ENCODE measurements around the gene ATP11A. TPM values are rescaled to one million over a fixed set of nuclear protein-coding genes. Genes with fewer than 3 reads are reported as not detected.

Gene ATP11A
- total and polyA plus RNA-seq, 2 experiments from 2014 or later: 4.9 to 5.0 TPM

DNA sequence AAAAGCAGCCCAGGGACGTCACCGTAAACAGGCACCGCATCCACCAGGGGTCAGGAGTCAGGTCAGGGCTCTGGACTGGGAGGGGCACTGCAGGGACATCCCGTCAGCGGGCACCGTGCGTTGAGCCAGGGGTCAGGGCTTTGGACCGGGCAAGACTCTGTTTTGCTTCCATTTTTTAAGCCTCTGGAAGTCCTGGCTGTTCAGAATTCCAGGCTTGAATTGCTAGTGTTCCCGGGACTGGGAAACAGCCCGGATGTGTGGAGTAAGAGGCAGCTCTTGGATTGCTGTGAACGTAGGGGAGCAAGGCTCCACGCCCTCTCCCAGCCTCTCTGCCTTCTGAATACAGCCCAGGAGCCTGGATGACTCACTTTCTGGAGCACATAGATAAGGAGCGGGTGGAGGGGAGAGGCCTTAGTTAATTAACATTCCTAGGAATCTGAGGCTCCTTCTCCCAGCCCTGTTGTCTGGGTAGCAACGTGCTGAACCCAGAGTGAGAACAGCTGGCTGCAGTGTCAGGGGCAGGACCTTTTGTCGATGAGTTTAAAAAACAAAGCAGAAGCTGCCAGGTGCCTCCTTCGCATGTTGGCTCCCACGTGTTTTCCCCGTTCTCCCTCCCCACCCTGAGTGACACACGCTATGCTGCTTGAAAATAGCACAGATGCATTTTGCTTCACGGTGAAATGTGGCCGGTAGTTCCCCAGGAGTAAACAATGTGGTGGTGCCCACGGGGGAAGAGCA, 21.9 kb downstream of the ATP11A start:
- Histone ChIP-seq H3K4me2 (ENCODE audit: unreplicated experiment) (peak overlapping the region; percentile 63), H3K27me3 (replicated peaks; ENCODE audit: insufficient read depth) (no peaks in the 10 kb centered on the region), H3K9me2 (ENCODE audit: insufficient read depth) (no peaks in the 10 kb centered on the region), H3K79me2 (ENCODE audit: insufficient read depth) (no peaks in the 10 kb centered on the region), H3K36me3 (ENCODE audit: low read depth) (no peaks in the 10 kb centered on the region), H3K9me3 (ENCODE audit: low read depth) (no peaks in the 10 kb centered on the region), H3K9ac (peak overlapping the region; percentile 70), H3K4me1 (ENCODE audit: insufficient read depth) (peaks cover 9% of the 10 kb centered on the region; the same call in 1 of the 2 replicates), H3K4me3 (peak overlapping the region; percentile 61), H3K27ac (peak overlapping the region; percentile 74), H2AFZ (peak overlapping the region; percentile 67), H4K20me1 (ENCODE audit: insufficient read depth) (no peaks in the 10 kb centered on the region), H3F3A (ENCODE audit: insufficient read depth) (no peaks in the 10 kb centered on the region)
- no peak for TF ChIP-seq EZH2phosphoT487 (IDR thresholded peaks at IDR 0.05; ENCODE audit: insufficient read depth, low read depth)
- no peak for TF ChIP-seq EZH2 (IDR thresholded peaks at IDR 0.05; ENCODE audit: insufficient read depth, poor library complexity, severe bottlenecking)
- peak; percentile 98 for DNase-seq
- in situ Hi-C loops (cut with MboI): no loop called here
- WGBS, 2 experiments (ENCODE audit: low coverage in 1 of 2, low lambda C conversion rate in 2 of 2, missing lambda C conversion rate in 2 of 2): 2 to 4% methylated on average over 22 of the region's 22 CpGs

DNA sequence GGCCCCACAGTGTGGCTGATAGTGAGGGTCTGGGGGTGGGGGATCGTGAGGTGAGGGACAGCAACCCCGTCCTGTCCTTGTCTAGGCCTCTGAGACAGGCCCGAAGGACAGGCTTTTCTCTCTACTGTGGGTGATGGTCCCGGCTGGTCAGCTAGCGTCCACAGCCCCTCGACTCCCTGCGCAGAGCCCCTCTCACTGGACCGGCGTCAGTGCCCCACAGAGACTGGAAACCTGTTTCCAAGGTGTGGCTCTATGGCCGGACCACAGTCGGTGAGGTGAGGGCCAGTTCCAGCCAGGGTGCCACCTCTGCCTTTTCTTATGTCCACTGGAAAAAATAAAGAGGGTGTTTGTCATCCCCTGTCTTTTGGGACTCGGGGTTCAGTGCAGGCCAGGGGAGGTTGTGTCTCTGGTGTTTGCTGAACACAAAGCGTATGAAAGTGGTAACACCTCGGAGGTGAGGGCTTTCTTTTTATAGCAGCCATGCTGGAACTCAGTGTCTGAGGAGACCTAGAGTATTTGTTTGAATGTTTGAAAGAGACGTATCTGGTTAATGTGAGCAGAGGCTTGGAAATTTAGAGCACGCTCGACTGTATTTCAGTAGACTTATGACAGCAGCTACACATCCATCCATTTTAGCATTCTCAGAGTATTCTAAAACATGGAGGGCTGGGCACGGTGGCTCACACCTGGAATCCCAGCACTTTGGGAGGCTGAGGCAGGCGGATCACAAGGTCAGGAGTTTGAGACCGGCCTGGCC, 22.8 kb downstream of the ATP11A start:
- no peaks in the 10 kb centered on the region for H3K9me2 ChIP-seq (ENCODE audit: insufficient read depth)
- H3K27me3 ChIP-seq (replicated peaks; ENCODE audit: insufficient read depth): no peaks in the 10 kb centered on the region
- H3K9ac ChIP-seq: peak overlapping the region; percentile 70
- no peak overlapping the region for H2AFZ ChIP-seq
- TF ChIP-seq EZH2 (IDR thresholded peaks at IDR 0.05; ENCODE audit: insufficient read depth, poor library complexity, severe bottlenecking): no peak
- no peak for TF ChIP-seq EZH2phosphoT487 (IDR thresholded peaks at IDR 0.05; ENCODE audit: insufficient read depth, low read depth)
- no peaks in the 10 kb centered on the region for H3K36me3 ChIP-seq (ENCODE audit: low read depth)
- no peaks in the 10 kb centered on the region for H3F3A ChIP-seq (ENCODE audit: insufficient read depth)
- H3K27ac ChIP-seq: peak overlapping the region; percentile 74
- no peak for DNase-seq
- no peaks in the 10 kb centered on the region for H3K79me2 ChIP-seq (ENCODE audit: insufficient read depth)
- in situ Hi-C loops (cut with MboI): no loop called here
- H4K20me1 ChIP-seq (ENCODE audit: insufficient read depth): no peaks in the 10 kb centered on the region
- H3K4me3 ChIP-seq: peak overlapping the region; percentile 61; the same call in 1 of the 2 replicates
- WGBS, 2 experiments (ENCODE audit: low coverage in 1 of 2, low lambda C conversion rate in 2 of 2, missing lambda C conversion rate in 2 of 2): 92% methylated on average over 19 to 20 of the region's 20 CpGs
- H3K4me1 ChIP-seq (ENCODE audit: insufficient read depth): peaks cover 9% of the 10 kb centered on the region; the same call in 1 of the 2 replicates
- H3K4me2 ChIP-seq (ENCODE audit: unreplicated experiment): peak overlapping the region; percentile 63
- H3K9me3 ChIP-seq (ENCODE audit: low read depth): no peaks in the 10 kb centered on the region

DNA sequence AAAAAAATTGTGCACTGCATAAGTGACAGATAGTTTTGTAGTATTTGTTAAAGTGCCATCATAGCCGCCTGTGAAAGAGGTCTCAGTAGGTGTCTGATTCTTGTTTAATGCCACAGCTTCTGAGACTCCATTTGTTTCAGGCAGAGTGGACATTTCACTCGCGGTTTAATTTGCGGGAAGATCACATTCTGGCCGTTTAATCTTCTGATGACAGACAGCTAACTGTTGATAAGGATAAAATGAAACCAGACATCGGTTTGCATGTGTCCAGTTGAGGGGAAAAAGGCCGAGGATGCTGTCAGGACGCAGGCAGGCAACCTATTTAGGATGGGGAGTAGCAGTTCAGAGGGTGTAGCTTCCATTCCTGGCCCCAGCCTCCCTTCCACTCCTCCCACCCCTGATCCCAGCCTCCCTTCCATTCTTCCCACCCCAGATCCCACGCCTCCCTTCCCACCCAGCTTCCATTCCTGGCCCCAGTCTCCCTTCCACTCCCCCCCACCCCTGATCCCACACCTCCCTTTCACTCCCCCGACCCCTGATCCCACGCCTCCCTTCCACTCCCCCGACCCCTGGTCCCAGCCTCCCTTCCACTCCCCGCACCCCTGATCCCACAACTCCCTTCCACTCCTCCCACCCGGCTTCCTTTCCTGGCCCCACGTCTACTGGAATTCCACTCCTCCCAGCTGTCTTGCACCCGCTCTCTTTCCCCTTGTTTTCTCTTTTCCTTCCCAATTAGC, 23.8 kb downstream of the ATP11A start:
- in situ Hi-C loops (cut with MboI): no loop called here
- Histone ChIP-seq H3K4me2 (ENCODE audit: unreplicated experiment) (no peak overlapping the region), H4K20me1 (ENCODE audit: insufficient read depth) (no peaks in the 10 kb centered on the region)

More for the DNA sequence above, 23.8 kb downstream of the ATP11A start:
- H3K27ac ChIP-seq: no peak overlapping the region
- no peak overlapping the region for H2AFZ ChIP-seq
- H3K27me3 ChIP-seq (replicated peaks; ENCODE audit: insufficient read depth): no peaks in the 10 kb centered on the region
- H3K9me3 ChIP-seq (ENCODE audit: low read depth): no peaks in the 10 kb centered on the region
- TF ChIP-seq EZH2phosphoT487 (IDR thresholded peaks at IDR 0.05; ENCODE audit: insufficient read depth, low read depth) (no peak), EZH2 (IDR thresholded peaks at IDR 0.05; ENCODE audit: insufficient read depth, poor library complexity, severe bottlenecking) (no peak)
- H3F3A ChIP-seq (ENCODE audit: insufficient read depth): no peaks in the 10 kb centered on the region
- no peaks in the 10 kb centered on the region for H3K9me2 ChIP-seq (ENCODE audit: insufficient read depth)
- peaks cover 9% of the 10 kb centered on the region; the same call in 1 of the 2 replicates for H3K4me1 ChIP-seq (ENCODE audit: insufficient read depth)
- H3K4me3 ChIP-seq: no peak overlapping the region
- no peaks in the 10 kb centered on the region for H3K36me3 ChIP-seq (ENCODE audit: low read depth)
- 79 to 82% methylated on average over 8 to 16 of the region's 16 CpGs for WGBS, 2 experiments (ENCODE audit: low coverage in 1 of 2, low lambda C conversion rate in 2 of 2, missing lambda C conversion rate in 2 of 2)
- DNase-seq: no peak
- H3K79me2 ChIP-seq (ENCODE audit: insufficient read depth): no peaks in the 10 kb centered on the region
- no peak overlapping the region for H3K9ac ChIP-seq
